SK-N-SH (cell line): ENCODE results near the gene CHD9.

Experiments
- CTCF ChIP-seq: fragments of 200-600 bp; sonication (generic); IDR thresholded peaks from 2 replicates; pipeline ENCODE4 v1.6.1; 2017; ENCODE audit warnings: antibody characterized with exemption, mild to moderate bottlenecking, moderate library complexity
- FOXJ3 ChIP-seq: sonication (generic); formaldehyde crosslinking; IDR thresholded peaks from 2 replicates; pipeline ENCODE4 v1.5.1; 2020; ENCODE audit warnings: mild to moderate bottlenecking, missing genetic modification reagents
- POLR2AphosphoS5 ChIP-seq: IDR thresholded peaks from 2 replicates; pipeline ENCODE4 v1.6.1; 2012; ENCODE audit warnings: low read depth, low read length
- USF2 ChIP-seq: fragments of 150-350 bp; IDR thresholded peaks from 2 replicates; pipeline ENCODE4 v1.6.1; 2017; ENCODE audit warnings: antibody characterized with exemption, low read length, low read depth, borderline replicate concordance

DNA sequence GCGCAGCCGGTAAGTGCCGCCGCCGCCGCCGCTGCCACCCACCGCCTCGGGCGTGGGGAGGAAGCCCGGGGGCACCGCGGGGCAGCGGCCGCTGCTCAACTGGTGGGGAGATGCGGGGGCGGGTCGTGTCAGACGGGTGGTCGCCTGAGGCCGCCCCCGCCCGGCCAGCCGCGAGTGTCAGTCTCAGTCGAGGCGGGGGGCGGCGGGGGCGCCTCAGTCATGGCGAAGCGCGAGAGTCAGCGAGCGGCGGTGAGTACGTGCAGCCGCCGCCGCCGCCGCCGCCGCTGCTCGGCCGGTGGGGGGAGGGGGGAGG, 76.2 kb downstream of the CHD9 start:
- TF ChIP-seq POLR2AphosphoS5 (no peak), USF2 (no peak), CTCF (no peak), FOXJ3 (CRISPR knock-in tag) (no peak)
